GM19372 (cell line): Measurements from ENCODE around the gene CENPO.

Experiments
- ATAC-seq: cut with Tn5 transposase; IDR thresholded peaks from one replicate; pipeline ENCODE4 v1.9.1; 2021; ENCODE audit warnings: mild to moderate bottlenecking, low read depth, moderate library complexity; ENCODE audit not compliant: unreplicated experiment

The CENPO gene, protein sequence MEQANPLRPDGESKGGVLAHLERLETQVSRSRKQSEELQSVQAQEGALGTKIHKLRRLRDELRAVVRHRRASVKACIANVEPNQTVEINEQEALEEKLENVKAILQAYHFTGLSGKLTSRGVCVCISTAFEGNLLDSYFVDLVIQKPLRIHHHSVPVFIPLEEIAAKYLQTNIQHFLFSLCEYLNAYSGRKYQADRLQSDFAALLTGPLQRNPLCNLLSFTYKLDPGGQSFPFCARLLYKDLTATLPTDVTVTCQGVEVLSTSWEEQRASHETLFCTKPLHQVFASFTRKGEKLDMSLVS

DNA sequence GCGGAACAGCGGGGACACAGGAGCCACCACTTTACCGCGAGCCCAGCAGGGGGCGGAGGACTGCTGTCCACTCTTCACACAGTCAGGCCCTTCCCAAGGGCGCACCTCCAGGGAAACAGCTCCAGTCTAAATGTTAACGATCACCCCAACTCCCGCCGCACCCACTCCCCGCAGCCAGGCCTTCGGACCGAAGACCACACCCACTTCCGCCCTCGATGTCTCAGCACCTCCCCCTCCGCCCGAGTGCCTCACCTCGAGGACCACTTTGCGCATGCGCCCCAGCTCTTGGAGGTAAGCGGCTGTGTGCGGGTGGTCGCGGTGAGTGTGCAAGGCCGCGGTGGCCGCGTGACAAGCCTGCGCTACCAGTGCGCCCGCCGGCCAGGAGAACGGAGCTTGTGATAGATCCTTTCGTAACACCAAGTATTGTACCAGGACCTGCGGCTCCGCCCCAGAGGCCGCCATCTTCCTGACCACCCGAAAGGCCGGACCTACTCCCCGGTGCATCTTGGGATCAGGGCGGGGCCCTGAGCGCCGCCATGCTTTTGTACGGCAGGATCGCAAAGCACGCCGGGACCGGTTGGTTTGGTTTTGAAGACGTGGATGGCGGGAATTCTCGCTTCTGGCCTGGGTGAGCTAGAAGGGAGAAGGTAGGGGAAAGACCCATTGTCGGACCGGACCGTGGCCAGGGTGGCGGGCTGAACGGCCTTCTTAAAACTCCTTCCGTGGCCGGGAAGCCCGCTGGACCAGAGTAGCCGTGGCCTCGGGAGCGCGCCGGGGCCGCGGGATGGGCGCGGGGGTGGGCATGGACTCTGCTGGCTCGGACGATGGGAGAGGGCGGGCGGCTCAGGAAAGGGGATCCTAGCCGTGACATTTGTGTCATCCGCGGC is at the start of gene CENPO, which contains the start of gene PTRHD1:
CENPO (plus strand) TSS at position 552 of the 887 bp plus-strand sequence. CDS start 495 bp downstream, outside the sequence.
PTRHD1 (minus strand) TSS at position 518 of the 887 bp plus-strand sequence; CDS start at position 504, 14 bp downstream.
- ATAC-seq, result peak; percentile 93

DNA sequence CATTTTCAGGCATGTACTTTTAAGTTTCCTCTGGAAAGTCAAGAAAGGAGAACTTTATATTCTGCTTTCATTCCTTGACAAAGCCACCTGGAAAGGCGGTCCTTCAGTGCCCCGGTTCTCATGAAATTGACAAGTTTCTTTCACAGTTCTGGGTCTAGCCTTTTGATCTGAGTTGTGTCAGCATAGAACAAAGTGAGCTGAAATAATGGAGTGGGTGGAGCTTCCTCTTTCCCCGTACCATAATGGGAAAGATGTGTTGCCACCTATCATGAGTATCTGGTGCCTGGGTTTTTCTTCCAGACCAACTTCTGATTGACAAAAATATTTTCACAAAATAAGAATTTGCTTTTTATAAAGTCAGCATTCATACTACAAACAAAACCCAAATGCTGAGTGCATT is 49.3 kb upstream of the CENPO start:
- ATAC-seq, result no peak

DNA sequence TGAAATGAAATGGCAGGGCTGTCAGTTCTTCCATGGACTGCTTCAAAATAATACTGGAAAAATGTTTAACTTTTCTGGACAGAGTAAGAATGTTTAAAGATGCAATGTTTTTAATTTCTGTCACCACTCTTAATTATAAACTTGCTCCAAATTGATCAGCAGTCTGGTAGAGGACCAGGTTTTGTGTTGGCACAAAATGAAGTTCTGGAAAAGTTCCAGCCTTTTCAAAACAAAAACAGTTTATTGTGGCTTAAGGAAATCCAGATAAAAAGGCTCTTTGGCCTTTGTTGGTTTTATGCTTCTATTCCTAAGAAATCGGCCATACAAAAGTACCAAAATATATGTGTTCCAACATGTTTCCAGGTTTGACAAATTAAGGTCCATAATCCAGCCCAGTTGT is 48.9 kb upstream of the CENPO start:
- ATAC-seq, result no peak

DNA sequence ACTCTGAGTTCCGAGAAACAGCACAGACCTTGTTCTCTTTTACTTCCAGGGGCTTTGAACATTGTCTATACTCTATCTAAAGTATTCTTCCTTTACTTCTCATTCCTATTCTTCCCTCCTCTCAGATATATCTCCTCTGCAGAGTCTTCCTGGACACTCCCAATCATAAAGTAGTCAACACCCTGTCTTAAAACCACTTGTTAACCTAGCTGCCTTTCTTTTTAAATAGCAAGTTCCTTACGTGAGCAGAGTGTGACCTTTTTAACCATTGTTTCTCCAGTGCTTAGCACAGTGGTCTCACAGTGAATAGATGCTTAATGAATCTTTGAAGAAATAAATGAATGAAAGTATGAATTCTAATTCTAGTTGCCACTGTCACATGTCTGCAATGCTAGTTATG is 47.4 kb upstream of the CENPO start:
- ATAC-seq, result no peak

DNA sequence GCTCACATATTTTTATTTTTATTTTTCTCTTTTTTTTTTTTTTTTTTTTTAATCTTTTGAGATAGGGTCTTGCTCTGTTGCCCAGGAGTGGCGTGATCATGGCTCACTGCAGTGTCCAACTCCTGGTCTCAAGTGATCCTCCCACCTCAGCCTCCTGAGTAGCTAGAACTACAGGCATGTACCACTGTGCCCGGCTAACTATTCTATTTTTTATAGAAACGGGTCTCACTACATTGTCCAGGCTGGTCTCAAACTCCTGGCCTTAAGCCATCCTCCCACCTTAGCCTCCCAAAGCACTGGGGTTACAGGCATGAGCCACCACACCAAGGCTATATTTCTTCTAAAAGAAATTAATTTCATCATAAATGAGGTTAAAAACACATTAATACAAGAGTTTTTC is 45.9 kb upstream of the CENPO start:
- ATAC-seq, result no peak

DNA sequence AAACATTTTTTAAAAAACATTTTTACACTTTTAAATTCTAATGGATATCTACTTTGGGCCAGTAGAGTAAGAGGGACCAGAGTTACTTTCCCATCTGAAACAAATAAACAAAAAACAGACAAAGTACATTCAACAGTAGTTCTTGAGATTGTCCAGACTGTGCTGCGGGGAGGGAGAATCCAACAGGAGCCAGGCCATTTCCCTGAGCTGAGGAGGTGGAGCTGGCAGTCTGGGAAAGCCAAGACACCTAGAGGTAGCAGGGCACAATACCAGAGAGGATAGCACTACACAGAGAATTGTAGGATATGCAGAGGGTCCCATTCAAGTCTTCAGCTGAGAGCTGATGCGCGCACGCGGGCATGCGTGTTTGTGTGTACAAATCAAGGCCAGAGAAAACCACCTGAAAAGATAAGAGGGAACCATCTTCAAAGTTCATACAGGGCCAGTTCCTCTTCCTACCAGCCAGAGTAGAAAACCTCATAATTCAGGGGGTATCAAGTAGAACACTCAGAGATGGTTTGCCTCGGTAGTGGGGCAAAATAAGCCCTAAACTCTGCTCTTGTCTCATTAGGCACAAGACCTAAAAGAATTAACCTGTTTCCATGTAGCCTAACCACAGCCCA is 44.0 kb upstream of the CENPO start:
- no peak for ATAC-seq

DNA sequence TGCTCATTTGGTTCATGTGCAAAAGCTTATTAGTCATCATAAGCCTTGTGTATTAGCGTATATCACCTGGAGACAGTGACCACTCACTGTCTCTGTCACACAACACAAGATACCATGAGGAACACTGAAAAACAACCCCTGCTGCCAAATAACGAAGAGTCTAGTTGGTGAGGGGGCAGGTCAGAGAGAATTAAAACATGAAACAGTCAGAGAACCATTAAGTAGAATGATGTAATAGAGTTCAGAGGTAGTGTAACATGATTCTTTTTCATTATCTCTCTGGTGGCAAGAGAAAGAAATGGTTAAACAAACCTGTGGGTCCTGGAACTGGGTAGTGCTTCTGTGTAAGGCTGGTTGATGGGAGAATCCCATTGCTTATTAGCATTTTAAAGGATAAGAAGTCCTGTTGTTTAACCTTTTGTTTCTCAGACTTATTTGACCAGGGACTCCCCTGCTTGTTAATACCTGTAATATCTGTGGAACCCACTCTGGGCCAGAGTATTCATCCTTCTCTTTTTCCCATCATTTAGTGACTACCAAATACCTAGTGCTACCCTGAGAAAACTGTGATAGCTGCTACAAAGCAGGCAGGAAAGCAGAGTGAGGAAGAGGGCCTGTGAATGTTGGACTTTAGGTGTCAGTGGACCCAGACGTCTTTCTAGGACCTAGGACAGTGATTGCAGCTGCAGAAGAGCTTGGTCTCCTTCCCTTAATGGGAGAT is 38.1 kb upstream of the CENPO start:
- no peak for ATAC-seq

DNA sequence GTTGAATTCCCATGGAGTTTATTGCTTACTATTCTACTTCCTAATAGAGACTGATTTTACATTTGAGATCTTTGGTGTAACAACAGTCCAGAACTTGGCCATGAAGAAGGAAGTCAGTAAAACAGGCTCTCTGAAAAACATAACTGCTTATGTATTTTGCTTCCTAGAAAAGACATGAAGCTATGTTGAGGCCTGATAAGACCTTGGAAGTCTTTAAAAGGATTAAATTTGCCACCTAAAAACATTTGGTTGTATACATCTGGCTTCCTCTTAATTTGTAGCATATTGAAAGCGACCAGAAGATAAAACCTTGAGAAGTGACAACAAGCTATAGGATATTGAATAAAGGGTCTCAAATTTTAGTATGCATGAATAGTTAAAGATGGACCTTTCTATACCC is 36.4 kb upstream of the CENPO start:
- ATAC-seq, result no peak

DNA sequence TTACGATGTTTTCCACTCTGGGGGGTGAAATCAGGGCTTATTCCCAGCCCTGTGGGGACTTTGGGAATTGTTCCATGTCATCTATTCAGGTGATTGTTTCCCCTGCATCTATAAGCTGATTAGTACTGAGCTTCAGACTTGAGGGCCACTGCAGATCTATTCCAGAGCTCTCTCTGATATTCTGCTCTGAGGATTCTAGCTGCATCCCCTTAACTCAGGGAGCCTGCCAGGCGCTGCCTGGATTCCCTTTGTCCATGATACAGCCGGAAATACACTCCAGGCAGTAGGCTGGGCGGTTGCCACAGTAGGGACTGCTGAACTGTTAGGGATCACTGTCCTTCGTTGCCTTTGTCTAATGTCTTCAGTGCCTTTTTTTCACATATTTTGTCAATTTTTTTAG is 31.4 kb upstream of the CENPO start:
- ATAC-seq, result no peak

DNA sequence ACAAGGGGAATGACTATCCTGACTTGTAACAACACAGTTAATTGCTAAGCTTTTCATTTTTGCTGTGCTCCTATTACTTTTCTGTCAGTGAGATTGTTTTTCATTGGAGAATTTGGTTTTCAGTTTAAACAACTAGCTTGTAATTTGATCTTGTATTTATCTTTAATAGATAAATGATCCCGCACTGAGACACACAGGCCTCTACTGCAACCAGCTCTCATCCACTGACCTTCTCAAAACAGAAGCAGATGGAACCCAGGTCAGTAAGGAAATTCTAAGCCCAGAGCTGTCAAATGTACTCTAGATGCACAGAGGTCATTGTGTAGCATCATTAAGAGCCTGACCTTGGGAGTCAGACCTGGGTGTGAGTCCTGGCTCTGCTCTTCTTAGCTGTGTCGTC is 30.7 kb upstream of the CENPO start:
- ATAC-seq, result no peak

DNA sequence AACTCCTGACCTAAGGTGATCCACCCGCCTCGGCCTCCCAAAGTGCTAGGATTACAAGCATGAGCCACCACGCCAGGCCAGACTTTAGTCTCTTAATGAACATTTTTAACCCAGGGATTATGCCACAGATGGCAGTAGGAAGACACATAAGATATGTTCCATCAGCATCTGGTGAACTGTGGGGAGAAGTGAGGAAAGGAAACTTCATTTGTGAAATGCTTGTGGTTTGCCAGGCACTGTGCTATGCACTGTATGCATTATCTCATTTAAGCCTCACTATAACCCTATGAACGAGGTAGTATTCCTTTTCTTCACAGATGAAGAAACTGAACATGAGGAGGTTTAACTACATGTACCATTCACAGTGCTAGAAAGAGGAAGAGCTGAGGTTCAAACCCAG is 29.4 kb upstream of the CENPO start:
- no peak for ATAC-seq

DNA sequence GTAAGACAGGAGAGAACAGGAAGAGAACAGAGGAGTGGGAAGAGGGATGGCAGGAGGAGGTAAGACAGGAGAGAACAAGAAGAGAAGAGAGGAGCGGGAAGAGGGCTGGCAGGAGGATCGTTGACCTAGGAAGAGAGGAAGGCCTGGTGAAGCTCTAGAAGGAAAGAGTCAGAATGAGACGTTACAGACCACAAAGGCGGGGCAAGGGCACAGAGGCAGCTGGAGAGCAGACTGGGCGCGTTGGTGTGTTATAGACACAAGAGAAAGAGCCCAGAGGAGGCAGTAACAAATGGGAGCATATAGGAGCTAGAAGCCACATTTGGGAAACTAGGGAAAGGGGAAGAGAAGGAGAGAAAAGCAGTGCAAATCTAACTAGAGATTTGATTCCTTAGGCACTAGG is 26.6 kb upstream of the CENPO start:
- ATAC-seq, result no peak

DNA sequence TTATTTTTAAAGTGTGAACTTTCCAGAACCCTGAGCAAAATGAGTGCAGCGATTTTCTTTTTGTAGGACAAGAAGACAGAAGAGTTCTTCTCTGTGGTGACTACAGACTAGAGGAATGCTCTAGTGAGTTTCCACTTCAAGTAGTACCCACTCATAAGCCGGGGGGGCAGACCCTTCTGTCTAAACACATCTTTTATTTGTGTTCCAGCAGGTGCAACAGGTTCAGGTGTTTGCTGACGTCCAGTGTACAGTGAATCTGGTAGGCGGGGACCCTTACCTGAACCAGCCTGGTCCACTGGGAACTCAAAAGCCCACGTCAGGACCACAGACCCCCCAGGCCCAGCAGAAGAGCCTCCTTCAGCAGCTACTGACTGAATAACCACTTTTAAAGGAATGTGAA is 25.2 kb upstream of the CENPO start:
- no peak for ATAC-seq

DNA sequence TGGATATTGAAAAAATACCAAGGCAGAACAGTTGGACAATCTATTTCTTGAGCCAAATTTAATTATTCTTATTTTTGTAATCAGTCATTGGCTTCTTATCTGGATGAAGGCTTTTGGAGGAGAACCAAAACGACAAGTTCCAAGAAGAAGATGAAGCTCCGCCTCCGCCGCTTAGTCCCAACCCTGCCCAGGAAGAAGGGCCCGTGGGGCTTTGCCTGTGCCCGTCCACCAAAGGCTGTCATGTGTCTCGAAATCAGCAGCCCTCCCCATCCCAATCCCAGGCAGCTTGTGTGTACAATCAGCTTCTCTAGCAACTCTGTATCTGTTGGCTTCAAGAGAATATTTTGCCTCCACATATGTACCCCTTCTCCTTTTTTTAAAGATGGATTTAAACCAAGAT is 24.6 kb upstream of the CENPO start:
- no peak for ATAC-seq

DNA sequence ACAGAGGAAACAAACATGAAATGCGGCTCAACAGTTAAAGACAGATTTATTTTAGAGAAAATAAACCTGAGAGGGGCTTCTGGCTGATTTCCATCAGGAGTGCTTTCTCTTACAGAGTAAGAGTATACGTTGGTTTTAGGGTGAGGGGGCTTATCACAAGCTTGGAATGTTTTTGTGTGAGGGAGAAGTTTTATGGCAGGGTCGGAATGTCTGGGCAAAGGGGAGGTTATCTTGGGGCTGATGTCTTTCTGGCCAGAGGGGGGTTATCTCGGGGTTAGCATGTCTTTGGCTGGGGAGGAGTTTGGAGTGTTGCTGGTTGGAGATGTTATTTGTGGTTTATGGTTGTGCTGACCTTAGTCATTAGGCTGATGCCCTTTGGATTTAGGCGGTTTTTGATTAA is 22.2 kb upstream of the CENPO start:
- no peak for ATAC-seq

DNA sequence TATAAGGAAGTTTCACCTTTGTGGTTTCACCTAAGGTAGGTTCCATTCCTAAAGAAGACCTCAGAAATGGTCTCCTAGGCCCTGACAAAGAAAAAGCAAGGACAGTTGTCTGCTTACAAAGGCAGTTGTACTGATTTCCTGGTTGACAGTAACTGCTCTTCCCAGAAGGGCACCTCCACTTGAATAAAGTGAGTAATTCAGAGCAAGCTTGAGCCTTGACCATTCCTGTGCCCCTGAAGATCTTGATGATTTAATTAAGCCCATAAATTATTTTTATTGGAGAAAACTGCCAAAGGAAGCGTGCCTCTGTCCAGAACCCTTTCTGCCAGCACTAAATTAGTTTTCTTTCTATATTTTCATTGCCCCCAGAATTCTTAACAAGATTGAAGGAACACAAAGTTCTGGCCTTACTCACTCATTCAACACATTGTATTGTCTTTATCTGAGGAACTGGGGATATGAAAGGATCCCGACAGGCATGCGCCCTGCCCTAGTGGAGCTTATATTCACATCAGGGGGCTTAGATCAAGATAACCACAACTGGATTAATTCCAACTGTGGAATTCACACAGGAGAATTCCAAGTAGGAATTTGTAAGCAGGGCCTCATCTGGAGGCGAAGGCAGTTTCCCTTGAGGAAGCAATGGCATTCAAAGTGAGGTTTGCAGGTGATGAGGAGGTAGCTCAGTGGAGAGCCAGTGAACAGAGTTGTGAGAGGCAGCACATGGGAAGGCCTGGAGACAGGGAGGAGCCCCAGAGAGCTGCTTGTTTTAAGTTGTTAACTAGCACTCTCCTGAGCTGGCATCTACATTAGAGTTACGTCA is 21.2 kb upstream of the CENPO start:
- ATAC-seq, result no peak

DNA sequence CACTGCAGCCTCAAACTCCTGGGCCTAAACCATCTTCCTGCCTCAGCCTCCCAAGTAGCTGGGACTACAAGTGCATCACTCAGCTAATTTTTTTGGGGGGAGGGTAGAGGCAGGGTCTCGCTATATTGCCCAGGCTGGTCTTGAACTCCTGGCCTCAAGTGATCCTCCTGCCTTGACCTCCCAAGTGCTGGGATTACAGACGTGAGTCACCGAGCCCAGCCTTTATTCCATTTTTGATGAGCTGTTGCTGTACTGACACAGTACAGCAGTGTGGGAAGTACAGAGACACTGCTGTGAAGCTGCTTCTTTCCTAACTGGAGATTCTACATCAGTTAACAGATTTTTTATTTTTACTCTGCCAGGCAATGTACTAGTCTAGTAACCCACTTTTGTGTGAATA is 18.9 kb upstream of the CENPO start:
- no peak for ATAC-seq

DNA sequence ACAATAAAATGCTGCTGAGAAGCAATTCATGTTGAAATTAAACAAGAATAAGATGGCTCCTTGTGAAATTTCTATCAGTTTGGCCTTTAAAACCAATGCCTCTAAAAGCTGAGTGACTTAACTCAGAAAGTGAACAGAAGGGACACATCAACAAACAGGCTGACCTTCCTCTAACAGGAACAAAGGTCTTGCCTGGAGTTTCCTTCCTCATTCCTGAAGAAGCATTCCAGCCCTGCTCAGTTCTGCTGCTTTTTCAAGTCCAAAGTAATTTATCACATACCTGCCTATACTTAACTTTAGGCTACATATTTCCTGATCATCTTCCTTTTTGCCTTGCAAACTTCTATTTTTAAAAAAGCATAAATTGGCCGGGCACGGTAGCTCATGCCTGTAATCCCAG is 14.1 kb upstream of the CENPO start:
- ATAC-seq, result no peak

DNA sequence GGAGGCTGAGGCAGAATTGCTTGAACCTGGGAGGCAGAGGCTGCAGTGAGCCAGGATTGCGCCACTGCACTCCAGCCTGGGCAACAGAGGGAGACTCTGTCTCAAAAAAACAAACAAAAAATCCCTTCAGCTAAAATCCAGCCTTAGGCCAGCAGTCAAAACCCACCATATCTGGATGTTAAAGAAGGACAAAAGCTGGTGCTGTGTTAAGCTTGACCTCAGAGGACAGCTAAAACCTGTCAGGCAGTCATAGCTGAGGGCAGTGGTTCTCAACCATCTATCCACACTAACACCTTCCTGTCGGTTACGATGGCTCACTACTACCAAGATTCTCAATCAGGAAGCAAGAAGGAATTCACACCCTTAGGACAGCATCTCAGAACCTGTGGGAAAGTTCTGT is 9.6 kb upstream of the CENPO start:
- ATAC-seq, result no peak
